A172 (cell line): Measurements from ENCODE around the gene UNK. TPM values are rescaled to one million over a fixed set of nuclear protein-coding genes. Genes with fewer than 3 reads are reported as not detected.

Experiments used
- DNase-seq: peaks from one replicate; pipeline ENCODE4 v3.0.0-alpha.2; 2015; ENCODE audit warnings: low spot score
- total RNA-seq: library from RNA; depleted of rRNA; stranded (reverse); fragments of >200 nt; shearing (Covaris generic); gene quantifications from 2 replicates; pipeline ENCODE4 v1.2.3, GENCODE V29; 2014

The UNK gene
- total RNA-seq, 1 experiment from 2014 or later, result 52.7 TPM

DNA sequence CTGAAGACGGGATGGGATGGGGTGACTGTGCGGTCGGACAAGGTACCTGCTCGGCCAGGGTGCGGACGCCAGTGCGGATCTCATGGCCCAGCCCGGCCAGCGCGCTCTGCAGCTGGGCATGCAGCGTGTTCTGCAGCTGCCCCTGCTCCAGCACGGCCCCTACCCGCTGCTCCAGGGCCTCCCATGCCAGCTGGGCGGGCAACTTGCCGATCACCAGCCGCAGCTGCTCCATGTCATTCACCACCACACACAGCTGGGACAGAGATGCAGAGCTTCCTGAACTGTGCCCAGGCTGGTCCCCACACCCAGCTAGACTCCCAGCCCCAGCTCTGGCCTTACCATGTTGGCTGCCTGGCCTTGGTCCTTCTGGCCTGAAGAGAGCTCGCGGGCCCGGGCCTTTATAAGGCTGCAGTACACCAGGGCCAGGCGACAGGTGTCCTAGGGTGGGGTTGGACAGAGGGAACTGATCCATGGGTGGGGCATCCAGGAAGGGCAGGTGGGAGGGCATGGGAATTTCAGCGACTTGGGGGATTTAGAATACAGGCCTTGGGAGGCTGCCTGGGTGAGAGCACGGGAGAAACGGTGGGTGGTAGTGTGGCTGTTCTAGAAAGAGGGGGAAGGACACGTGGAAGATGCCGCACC lies 49.8 kb downstream of the UNK start:
- no peak for DNase-seq

- no peak for DNase-seq
These were observed 50.5 kb downstream of the UNK start for GRCh38 chr17:75834928-75835653.

DNA sequence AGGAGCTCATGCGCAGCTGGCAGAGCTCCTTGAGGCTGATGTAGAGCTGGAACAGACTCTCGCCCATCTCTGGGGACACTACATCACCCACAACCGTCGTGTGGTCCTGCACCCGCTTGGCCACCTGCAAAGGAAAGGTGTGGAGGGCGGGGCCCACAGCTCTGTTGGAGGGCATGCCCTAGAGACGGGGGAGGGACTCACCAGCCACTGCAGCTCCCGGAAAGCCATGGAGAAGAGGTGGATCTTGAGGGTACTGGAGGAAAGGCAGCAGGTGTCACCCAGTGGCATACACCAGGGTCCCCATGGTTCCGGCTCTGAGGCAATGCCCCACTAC lies 51.0 kb downstream of the UNK start:
- DNase-seq, result no peak

- DNase-seq, result no peak
These were observed 52.0 kb downstream of the UNK start for GRCh38 chr17:75836605-75837004.

DNA sequence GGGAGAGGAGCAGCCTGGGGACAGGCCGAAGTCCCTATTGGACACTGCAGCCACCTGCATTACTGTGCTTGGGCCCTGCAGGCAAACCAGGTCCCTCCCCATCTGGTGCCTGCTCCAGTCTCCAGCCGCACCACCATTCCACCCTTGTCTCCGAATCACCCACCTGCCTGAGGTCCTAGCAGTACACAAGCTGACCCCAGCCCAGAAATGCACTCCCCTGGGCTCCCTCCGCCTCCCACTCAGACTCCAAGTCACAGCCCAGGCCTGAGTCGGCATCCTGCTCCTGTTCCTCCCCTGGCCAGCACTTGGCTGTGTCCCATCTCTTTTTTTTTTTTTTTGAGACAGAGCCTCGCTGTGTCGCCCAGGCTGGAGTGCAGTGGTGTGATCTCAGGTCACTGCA lies 53.3 kb downstream of the UNK start:
- DNase-seq, result no peak

DNA sequence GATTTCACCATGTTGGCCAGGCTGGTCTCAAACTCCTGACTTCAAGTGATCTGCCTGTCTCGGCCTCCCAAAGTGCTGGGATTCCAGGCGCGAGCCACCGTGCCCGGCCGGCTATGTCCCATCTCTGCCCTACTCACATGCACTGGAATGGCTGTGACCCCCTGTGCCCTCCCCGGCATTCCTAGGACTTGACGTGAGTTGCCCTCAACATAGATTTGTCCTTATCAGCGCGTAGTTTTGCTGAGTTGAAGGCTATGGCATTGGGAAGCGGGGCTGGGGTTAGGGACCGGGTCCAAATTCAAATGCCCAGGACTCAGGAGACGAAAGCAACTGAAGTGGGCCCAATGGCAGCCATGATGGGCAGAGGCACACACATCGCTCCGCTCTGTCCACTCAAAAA lies 53.8 kb downstream of the UNK start:
- no peak for DNase-seq

DNA sequence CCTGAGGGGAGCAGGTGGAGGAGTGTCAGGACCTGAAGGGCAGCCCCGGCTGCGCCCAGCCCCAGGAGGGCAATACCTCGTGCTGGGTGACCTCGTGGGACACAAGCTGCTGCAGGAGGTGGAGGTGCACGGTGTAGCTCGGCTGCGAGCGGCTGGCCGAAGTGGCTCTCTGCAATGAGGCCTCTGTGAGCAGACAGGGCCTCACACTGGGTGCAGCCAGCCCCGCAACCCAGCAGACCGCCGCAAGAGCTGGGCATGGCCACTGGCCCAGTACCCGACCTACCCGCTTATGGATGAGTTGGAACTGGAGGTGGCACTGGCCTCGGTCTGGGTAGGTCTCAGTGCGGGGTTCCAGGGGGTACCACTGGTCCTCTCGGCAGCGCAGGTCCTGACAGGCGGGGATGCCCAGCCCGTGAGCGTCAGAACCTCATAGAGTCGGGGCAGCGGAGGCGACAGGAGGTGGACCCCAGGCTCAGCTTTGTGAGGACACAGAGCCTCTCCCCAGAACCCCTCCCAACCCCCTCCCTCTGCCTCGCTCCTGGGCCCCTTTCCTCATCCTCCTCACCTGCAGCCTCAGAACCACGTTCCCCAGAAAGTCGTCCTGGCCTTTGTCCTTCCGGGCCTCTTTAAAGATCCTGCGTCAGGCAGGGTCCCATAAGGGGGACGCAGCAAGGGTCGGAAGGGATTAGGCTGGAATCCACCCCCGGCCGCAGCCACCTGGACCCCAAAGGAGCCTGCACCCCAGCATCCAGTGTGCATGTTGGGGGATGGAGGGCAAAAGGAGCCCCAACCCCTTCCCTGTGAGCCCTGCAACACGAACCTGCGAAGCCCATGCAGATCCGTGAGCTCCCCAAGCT lies 55.6 kb downstream of the UNK start:
- DNase-seq, result no peak

GRCh38 chr17:75840799-75841164 lies 56.2 kb downstream of the UNK start:
- peak; percentile 55 for DNase-seq

GRCh38 chr17:75842411-75842810 lies 57.8 kb downstream of the UNK start:
- DNase-seq, result no peak

GRCh38 chr17:75842963-75843576 lies 58.5 kb downstream of the UNK start:
- no peak for DNase-seq

DNA sequence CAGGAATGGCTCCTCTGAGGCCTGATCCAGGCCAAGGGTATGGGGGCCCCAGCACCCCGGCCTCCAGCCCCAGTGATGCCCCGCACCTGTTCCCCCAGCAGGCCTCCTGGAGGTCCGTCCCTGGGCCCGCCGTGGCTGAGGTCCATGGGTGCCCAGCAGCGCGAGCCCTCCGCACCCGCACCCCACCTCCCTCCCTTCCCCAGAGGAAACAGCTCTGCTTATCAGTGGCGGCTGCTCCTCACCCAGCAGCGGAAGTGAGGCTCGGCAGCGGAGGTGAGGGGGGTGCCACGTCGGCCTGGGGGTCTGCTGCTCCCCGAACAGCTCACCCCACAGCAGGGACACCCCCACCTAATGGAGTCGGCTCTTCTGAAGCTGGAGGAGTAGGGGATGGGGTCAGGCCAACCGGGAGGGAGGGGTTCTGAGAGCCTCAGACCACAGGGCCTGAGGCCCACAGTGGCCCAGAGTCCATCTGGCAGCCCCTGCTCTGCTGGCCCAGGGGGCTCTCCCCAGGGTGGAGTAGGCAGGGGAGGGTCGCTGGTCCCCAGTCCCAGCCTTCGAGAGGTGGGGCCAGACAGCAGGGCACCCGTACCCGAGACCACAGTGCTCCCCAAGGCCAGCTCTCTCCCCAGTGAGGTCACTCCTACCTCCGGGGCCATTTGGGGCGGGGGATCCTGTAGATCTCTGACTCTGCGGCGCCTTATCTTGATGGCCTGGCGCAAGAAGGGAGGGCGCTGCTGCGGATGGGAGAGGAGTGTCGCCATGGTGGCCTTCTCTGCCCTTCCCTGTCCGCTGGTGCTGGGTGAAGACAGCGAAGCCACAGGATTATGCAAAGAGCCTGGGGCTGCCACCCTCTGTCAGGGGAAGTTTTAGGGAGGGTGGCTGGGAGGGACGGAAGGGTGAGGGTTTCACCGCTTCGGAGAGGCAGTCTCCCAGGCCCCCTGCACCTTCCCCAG lies 59.2 kb downstream of the UNK start, which contains the start of gene UNC13D:
Gene UNC13D (minus strand): TSS at position 828 of the 953 bp plus-strand sequence. CDS start 67 bp downstream, at position 761.
- peak; percentile 76 for DNase-seq

- peak; percentile 98 for DNase-seq
These were observed 60.0 kb downstream of the UNK start for GRCh38 chr17:75844530-75845057.

DNA sequence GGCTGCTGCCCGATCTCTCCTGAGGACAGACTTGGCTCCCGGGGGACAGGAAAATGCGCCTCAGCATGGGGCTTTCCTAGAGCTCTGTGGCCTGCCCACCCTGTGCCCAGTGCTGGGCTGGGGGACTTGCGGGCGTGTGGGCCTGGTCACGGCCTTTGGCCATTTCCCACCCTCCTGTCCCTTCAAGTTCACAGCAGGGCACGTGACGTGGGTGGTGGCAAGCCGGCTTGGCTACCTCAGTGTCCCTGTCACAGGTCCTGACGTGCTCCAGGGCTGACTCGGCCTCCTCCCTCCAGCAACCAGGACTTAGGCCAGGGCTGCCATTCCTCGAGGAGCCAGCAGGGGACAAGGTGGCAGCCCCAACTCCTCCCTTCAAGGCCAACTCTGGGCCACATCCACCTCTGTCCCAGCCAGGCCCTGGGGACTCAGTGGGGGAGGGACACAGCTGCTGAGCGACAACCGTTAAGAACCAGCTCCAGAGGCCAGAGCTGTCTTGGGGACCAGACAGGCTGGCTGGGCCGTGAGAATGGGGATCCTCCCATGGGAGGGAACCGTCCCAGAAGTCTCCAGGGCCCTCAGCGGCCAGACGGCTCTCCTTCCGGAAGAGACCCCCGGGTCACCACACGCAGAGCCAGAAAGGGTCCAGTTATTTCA lies 60.6 kb downstream of the UNK start:
- DNase-seq, result peak; percentile 93

- peak; percentile 56 for DNase-seq
These were observed 61.5 kb downstream of the UNK start for GRCh38 chr17:75845933-75846691.

DNA sequence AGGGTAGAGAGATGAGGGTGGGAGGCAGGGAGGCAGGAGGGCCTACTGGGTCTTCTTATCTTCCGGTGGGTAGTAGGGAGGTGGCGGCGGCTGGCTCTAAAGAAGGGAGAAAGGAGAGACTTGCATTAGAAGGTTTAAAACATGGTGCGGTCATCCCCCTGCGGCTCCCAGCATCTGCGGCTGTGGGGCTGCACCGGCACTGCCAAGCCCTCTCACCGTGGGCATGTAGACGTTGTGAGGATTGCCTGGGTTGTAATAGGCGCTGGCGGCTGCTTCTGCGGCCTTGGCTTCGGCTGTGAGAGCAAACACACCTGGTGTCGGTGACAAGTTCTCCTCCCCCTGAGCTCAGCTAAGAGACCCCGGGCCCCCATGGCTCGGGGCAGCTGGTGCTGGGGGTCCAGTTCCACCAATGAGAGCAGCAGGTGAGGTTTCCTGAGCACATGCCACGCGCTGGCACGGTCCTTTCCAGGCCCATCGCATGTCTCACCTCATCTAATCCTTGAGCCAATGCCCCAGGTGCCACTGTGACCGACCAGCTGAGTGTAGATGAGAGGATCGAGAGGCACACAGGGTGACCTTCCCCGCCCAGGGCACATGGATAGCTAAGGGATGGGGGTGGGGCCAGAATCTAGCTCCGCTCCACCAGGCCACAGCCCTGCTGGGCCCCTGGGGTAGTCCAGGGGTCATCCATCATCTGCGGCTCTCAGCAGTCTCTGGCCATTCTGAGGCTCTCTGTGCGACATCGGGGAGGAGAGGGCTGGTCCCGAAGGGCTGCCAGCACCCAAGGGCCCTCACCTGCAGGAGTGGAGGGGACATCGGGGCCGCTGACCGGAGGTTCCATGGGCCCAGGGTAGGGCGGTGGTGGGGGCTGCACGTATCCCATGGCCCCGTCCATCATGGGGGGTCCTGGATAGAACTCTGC lies 62.3 kb downstream of the UNK start:
- DNase-seq, result no peak

GRCh38 chr17:75847614-75848522 lies 63.3 kb downstream of the UNK start:
- no peak for DNase-seq

DNA sequence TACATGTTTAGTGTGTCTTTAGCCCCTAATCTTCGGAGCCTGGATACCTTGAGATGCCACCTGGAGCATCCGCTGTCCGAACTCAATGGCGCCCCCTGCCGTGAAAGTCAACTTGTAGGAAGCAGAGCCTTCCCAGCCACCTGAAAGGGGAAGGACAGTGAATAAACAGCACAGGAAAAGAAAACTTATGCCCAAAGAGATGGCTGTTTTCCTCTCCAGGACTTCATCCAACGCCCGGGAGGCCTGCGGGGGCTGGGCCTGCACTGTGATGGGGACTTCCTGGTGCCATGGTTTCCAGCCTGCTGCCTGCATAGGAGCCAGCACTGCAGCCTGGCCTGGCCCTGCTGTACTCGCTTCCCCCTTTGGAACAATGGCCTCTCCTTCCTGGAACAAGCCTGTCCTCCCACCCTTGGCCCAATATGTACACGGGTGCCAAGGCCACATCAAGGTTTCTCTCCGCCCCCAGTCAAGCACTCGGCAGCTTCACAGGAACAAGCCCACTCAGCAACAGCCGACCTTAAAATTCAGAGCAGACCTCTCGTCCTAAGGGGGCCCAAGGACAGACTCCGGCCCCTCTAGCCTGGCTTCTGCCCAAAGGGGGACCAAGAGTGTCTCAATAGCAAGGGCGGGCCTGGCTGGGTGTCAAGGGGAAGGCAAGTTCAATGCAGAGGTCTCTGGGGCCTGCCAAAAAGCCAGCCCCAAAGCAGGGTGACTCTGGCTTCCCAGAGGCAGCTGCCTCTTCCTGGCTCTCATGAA lies 64.1 kb downstream of the UNK start:
- peak; percentile 53 for DNase-seq
